ENCODE measurements around the gene NETO1. TPM values are rescaled to one million over a fixed set of nuclear protein-coding genes. Genes with fewer than 3 reads are reported as not detected.

NETO1 gene
- total RNA-seq, 1 experiment from 2014 or later, result 5.9 TPM

DNA sequence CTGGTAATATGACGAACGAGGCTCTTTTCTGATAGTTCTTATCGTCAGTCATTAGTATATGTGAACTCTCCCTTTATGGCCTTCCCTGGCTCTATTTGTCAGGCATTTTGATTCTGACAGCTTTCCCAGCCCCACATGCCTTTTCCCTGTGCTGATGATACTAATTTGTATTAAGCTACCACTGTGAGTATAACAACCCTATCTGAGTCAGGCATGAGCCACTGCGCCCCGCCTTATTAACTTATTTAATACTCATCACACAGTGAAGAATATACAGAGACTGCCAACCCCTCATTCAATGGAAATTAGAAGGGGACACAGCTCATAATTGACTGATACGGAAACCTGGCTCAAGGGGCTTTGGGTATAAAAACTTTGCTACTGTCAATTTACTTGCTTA lies 140.0 kb downstream of the NETO1 start:
- no peak overlapping the region for H3K27ac ChIP-seq (ENCODE audit: insufficient read length, low read depth, low read length)
- Mint-ChIP-seq H3K27me3 (ENCODE audit: low read depth) (no peaks in the 10 kb centered on the region; the same call in 1 of the 2 replicates), H3K4me3 (no peak overlapping the region), H3K27ac (no peak overlapping the region), H3K36me3 (ENCODE audit: insufficient read depth in 1 of 3, low read depth in 3 of 3) (no peaks in the 10 kb centered on the region; a peak in 2 of 7 replicates), H3K4me1 (peaks cover 0 to 5% of the 10 kb centered on the region in 2 experiments; a peak in 1 of 4 replicates), H3K9me3 (peaks cover 0 to 1% of the 10 kb centered on the region in 2 experiments; a peak in 3 of 5 replicates)
- DNase-seq, result no peak
- H3K4me1 ChIP-seq (ENCODE audit: insufficient read depth, low read length), result no peaks in the 10 kb centered on the region
- no peaks in the 10 kb centered on the region for H3K9me3 ChIP-seq (ENCODE audit: control insufficient read depth, low read depth, low read length)
- no peak overlapping the region for H2BK15ac ChIP-seq (ENCODE audit: low read depth, low read length)
- no peaks in the 10 kb centered on the region for H3K23me2 ChIP-seq (ENCODE audit: insufficient read length, low read depth, low read length, poor library complexity, severe bottlenecking)
- no peak overlapping the region for H4K91ac ChIP-seq (ENCODE audit: insufficient read length, low read depth, low read length)
- H4K8ac ChIP-seq (replicated peaks; ENCODE audit: insufficient read length, low read depth, low read length), result no peak overlapping the region
- no peak overlapping the region for H3K23ac ChIP-seq (ENCODE audit: insufficient read length, low read depth, low read length)
- no peaks in the 10 kb centered on the region for H4K20me1 ChIP-seq (ENCODE audit: control insufficient read depth, insufficient read depth, insufficient read length)
- H3K27me3 ChIP-seq (ENCODE audit: insufficient read depth, low read length), result no peaks in the 10 kb centered on the region
- H3K79me1 ChIP-seq (ENCODE audit: insufficient read depth, low read depth, low read length, poor library complexity, severe bottlenecking), result no peaks in the 10 kb centered on the region
- H2AK5ac ChIP-seq (ENCODE audit: insufficient read length, low read length), result no peak overlapping the region
- H4K5ac ChIP-seq (ENCODE audit: insufficient read length, low read depth, low read length), result no peak overlapping the region
- WGBS (ENCODE audit: extremely low coverage, insufficient read length, low lambda C conversion rate), result no CpG with 5 or more reads among the region's 6 CpGs
- H3K56ac ChIP-seq (ENCODE audit: insufficient read length, low read depth, low read length), result no peak overlapping the region
- no peak overlapping the region for H3K4me2 ChIP-seq (ENCODE audit: insufficient read depth, insufficient read length, low read length)
- no peak overlapping the region for H3K4ac ChIP-seq (ENCODE audit: low read depth, low read length)
- H2BK120ac ChIP-seq (ENCODE audit: low read depth, low read length, poor library complexity, severe bottlenecking), result no peak overlapping the region
- TF ChIP-seq, protein P1, sequence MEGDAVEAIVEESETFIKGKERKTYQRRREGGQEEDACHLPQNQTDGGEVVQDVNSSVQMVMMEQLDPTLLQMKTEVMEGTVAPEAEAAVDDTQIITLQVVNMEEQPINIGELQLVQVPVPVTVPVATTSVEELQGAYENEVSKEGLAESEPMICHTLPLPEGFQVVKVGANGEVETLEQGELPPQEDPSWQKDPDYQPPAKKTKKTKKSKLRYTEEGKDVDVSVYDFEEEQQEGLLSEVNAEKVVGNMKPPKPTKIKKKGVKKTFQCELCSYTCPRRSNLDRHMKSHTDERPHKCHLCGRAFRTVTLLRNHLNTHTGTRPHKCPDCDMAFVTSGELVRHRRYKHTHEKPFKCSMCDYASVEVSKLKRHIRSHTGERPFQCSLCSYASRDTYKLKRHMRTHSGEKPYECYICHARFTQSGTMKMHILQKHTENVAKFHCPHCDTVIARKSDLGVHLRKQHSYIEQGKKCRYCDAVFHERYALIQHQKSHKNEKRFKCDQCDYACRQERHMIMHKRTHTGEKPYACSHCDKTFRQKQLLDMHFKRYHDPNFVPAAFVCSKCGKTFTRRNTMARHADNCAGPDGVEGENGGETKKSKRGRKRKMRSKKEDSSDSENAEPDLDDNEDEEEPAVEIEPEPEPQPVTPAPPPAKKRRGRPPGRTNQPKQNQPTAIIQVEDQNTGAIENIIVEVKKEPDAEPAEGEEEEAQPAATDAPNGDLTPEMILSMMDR (conservative IDR thresholded peaks at IDR 0.05), result no peak
- no peak overlapping the region for H3T11ph ChIP-seq (ENCODE audit: low read length)
- no peak overlapping the region for H2BK12ac ChIP-seq (ENCODE audit: insufficient read length, low read depth, low read length)
- no peak overlapping the region for H3K18ac ChIP-seq (ENCODE audit: insufficient read length, low read depth, low read length)
- no peak overlapping the region for H3K9ac ChIP-seq (ENCODE audit: extremely low read depth, insufficient read length, low read length)
- no peak overlapping the region for H2BK20ac ChIP-seq (ENCODE audit: low read depth, low read length, poor library complexity, severe bottlenecking)
- H3K14ac ChIP-seq (ENCODE audit: insufficient read depth, low read length), result no peak overlapping the region
- no peaks in the 10 kb centered on the region for H3K79me2 ChIP-seq (ENCODE audit: insufficient read depth, low read length)
- H2BK5ac ChIP-seq (ENCODE audit: insufficient read length, low read length), result no peak overlapping the region
- H2AFZ ChIP-seq (ENCODE audit: low read length), result no peak overlapping the region
